Osteoblast (primary cell): ENCODE results near the gene WLS. TPM values are rescaled to one million over a fixed set of nuclear protein-coding genes. Genes with fewer than 3 reads are reported as not detected.

Experiments
- DNase-seq: peaks from one replicate; pipeline ENCODE4 v3.0.0; 2011; ENCODE audit warnings: low spot score, mixed read lengths; ENCODE audit not compliant: insufficient read length; ENCODE audit errors: missing footprints
- H2AFZ ChIP-seq: 2 replicates; pipeline ENCODE4 v1.6.0; 2011; ENCODE audit warnings: mild to moderate bottlenecking, low read length
- H3K27ac ChIP-seq: 2 replicates; pipeline ENCODE4 v1.5.1; 2011; ENCODE audit warnings: mild to moderate bottlenecking, low read depth, low read length, moderate library complexity
- H3K27me3 ChIP-seq: 2 replicates; pipeline ENCODE4 v1.6.0; 2012; ENCODE audit warnings: mild to moderate bottlenecking, control low read depth, inconsistent platforms, low read length, moderate library complexity; ENCODE audit not compliant: insufficient read depth
- H3K36me3 ChIP-seq: 2 replicates; pipeline ENCODE4 v1.5.1; 2011; ENCODE audit warnings: mild to moderate bottlenecking, low read length, control low read depth, moderate library complexity; ENCODE audit not compliant: insufficient read depth
- H3K4me1 ChIP-seq: 2 replicates; pipeline ENCODE4 v1.5.1; 2011; ENCODE audit warnings: mild to moderate bottlenecking, low read length, control low read depth, moderate library complexity; ENCODE audit not compliant: insufficient read depth
- H3K4me2 ChIP-seq: 2 replicates; pipeline ENCODE4 v1.6.0; 2011; ENCODE audit warnings: mild to moderate bottlenecking, low read length; ENCODE audit not compliant: insufficient read depth
- H3K4me3 ChIP-seq: fragments of 200-600 bp; sonication (generic); 3 replicates; pipeline ENCODE4 v1.5.1; 2012; ENCODE audit warnings: mild to moderate bottlenecking, low read length, inconsistent platforms; ENCODE audit not compliant: insufficient read depth
- H3K79me2 ChIP-seq: 2 replicates; pipeline ENCODE4 v1.6.0; 2012; ENCODE audit warnings: mild to moderate bottlenecking, low read length, control low read depth, inconsistent platforms; ENCODE audit not compliant: insufficient read depth
- H3K9me3 ChIP-seq: 2 replicates; pipeline ENCODE4 v1.5.1; 2011; ENCODE audit warnings: low read depth, low read length, control low read depth
- H4K20me1 ChIP-seq: 2 replicates; pipeline ENCODE4 v1.6.0; 2012; ENCODE audit warnings: mild to moderate bottlenecking, low read length, control low read depth; ENCODE audit not compliant: insufficient read depth
- total RNA-seq: library from RNA; depleted of rRNA; stranded (reverse); fragments of >200 nt; gene quantifications from 2 replicates; pipeline ENCODE4 v1.2.3, GENCODE V29; 2012
- TF ChIP-seq, protein P1 (sequence below): IDR thresholded peaks from 2 replicates; pipeline ENCODE4 v1.5.1; 2011; ENCODE audit warnings: mild to moderate bottlenecking, low read depth, low read length, moderate library complexity; ENCODE audit errors: extremely low read depth

The WLS gene
- total RNA-seq, 1 donor: 54.3 TPM

DNA sequence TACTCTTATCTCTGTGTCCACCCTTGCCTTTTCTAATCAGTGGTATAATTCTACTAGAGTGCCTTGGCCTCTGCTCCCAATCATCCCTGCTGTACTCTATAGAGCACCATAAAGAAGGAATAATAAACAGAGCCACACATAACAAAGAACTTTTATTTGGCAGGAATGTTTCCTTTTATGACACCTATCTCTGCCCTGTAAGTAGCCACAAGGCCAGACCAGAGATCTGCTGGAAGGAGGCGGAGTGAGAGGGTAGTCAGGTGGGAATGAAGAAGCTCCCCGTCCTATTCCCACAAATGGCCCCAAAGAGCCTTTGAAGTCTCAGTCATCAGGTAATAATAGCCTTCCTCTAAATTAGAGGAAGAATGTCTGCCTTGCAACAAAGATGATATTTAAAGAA lies 32.7 kb downstream of the WLS start:
- no peak overlapping the region for H3K4me2 ChIP-seq
- H3K9me3 ChIP-seq: no peaks in the 10 kb centered on the region
- H3K27me3 ChIP-seq: no peaks in the 10 kb centered on the region
- no peaks in the 10 kb centered on the region for H3K36me3 ChIP-seq
- TF ChIP-seq, protein P1, sequence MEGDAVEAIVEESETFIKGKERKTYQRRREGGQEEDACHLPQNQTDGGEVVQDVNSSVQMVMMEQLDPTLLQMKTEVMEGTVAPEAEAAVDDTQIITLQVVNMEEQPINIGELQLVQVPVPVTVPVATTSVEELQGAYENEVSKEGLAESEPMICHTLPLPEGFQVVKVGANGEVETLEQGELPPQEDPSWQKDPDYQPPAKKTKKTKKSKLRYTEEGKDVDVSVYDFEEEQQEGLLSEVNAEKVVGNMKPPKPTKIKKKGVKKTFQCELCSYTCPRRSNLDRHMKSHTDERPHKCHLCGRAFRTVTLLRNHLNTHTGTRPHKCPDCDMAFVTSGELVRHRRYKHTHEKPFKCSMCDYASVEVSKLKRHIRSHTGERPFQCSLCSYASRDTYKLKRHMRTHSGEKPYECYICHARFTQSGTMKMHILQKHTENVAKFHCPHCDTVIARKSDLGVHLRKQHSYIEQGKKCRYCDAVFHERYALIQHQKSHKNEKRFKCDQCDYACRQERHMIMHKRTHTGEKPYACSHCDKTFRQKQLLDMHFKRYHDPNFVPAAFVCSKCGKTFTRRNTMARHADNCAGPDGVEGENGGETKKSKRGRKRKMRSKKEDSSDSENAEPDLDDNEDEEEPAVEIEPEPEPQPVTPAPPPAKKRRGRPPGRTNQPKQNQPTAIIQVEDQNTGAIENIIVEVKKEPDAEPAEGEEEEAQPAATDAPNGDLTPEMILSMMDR: no peak
- H3K79me2 ChIP-seq: peaks cover 50% of the 10 kb centered on the region
- H3K4me3 ChIP-seq: no peak overlapping the region
- H3K4me1 ChIP-seq: peaks cover 52% of the 10 kb centered on the region
- DNase-seq: no peak
- no peak overlapping the region for H2AFZ ChIP-seq
- no peaks in the 10 kb centered on the region for H4K20me1 ChIP-seq
- peak overlapping the region; percentile 79 for H3K27ac ChIP-seq

DNA sequence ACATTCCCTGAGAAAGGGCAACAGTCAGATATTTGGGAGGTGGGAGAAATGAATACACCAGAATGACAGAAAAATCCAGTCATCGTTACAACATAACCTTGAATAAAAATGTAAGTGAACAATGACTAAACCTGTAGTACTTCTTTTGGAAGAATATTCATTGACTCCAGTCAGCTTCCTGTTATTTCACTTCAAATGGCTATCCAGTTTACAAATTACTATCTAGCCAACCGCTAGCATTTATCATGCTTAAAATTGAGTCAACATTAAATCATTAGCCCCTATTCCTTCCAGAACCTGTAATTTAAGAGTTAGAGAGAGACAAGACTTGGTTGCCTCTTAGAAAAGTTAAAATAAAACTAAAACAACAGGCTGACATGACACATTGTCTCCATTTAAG lies 33.6 kb downstream of the WLS start:
- no peak overlapping the region for H3K4me3 ChIP-seq
- H3K79me2 ChIP-seq: peaks cover 55% of the 10 kb centered on the region
- H3K27ac ChIP-seq: peak overlapping the region; percentile 79
- H3K4me2 ChIP-seq: peak overlapping the region; percentile 60
- no peaks in the 10 kb centered on the region for H4K20me1 ChIP-seq
- no peaks in the 10 kb centered on the region for H3K9me3 ChIP-seq
- no peaks in the 10 kb centered on the region for H3K27me3 ChIP-seq
- no peak overlapping the region for H2AFZ ChIP-seq
- no peaks in the 10 kb centered on the region for H3K36me3 ChIP-seq
- H3K4me1 ChIP-seq: peaks cover 52% of the 10 kb centered on the region
- TF ChIP-seq, protein P1: no peak
- DNase-seq: no peak

DNA sequence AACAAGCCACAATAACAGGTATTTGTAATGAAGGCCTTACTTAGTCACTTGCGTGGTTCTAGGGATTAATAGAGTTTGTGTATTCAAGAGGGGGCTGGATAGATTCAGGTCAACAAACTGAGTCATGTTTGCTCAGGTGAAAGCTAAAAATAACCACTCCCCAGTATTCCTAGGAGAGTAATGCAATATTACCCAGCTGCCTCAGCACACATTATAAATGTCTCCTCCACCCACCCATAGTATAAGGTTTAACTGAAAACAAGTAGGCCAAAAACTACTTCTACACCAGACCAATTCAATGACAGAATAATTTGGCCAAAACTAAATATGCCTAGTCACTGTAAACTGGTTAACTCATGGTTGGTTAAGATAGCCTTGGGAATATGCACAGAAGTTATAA lies 34.4 kb downstream of the WLS start:
- Histone ChIP-seq H3K79me2 (peaks cover 52% of the 10 kb centered on the region), H3K4me1 (peaks cover 52% of the 10 kb centered on the region)
- no peak for DNase-seq

DNA sequence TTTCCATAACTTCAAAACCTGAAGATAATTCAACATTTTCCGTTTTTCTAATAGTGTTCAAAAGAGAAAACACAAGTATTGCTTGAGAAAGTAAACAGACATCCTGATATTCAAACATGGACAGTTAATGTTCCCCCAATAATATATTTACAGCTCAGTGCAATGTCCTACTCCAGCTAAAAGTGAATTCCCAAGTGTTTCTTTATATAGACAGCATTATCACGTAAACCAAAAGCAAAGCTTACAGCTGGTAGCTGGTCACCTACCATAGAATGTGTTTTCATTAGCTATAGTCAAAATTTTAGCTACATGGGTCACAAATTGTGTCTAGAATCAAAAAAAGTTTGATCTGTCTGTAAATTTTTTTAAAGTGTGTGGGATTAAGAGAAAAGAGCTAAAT lies 34.9 kb downstream of the WLS start:
- peaks cover 51% of the 10 kb centered on the region for H3K79me2 ChIP-seq
- H2AFZ ChIP-seq: no peak overlapping the region
- H3K4me3 ChIP-seq: no peak overlapping the region
- peaks cover 49% of the 10 kb centered on the region for H3K4me1 ChIP-seq
- peak overlapping the region; percentile 54 for H3K4me2 ChIP-seq
- H4K20me1 ChIP-seq: no peaks in the 10 kb centered on the region
- H3K27me3 ChIP-seq: no peaks in the 10 kb centered on the region
- H3K27ac ChIP-seq: peak overlapping the region; percentile 79
- no peaks in the 10 kb centered on the region for H3K36me3 ChIP-seq
- DNase-seq: no peak
- TF ChIP-seq, protein P1: no peak
- no peaks in the 10 kb centered on the region for H3K9me3 ChIP-seq

More for the DNA sequence above, 34.4 kb downstream of the WLS start:
- Histone ChIP-seq H3K27ac (peak overlapping the region; percentile 79), H3K9me3 (no peaks in the 10 kb centered on the region), H3K4me3 (no peak overlapping the region), H3K27me3 (no peaks in the 10 kb centered on the region), H3K4me2 (no peak overlapping the region), H3K36me3 (no peaks in the 10 kb centered on the region), H2AFZ (no peak overlapping the region), H4K20me1 (no peaks in the 10 kb centered on the region)
- TF ChIP-seq, protein P1: no peak
